Amniotic stem cell (primary cell): Measurements from ENCODE around the gene RNF10.
"Not testable (repeated sequence)": the region's sequence is repeated elsewhere in the genome, so short reads cannot be mapped to it uniquely, and the experiment has no call there.

ENCODE experiments used
- DNase-seq: peaks from one replicate; lab custom pipeline; 2025; lab: John Stamatoyannopoulos, UW

RNF10 gene

DNA sequence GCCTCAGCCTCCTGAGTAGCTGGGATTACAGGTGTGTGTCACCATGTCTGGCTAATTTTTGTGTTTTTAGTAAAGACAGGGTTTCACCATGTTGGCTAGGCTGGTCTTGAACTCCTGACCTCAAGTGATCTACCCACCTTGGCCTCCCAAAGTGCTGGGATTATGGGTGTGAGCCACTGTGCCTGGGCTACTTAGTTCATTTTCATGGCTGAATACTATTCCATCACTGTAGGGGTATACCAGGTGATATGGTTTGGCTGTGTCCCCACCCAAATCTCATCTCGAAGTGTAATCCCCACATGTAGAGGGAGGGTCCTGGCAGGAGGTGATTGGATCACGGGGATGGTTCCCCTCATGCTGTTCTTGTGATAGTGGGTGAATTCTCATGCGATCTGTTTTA, 83.0 kb downstream of the RNF10 start:
- not testable (repeated sequence) for DNase-seq

DNA sequence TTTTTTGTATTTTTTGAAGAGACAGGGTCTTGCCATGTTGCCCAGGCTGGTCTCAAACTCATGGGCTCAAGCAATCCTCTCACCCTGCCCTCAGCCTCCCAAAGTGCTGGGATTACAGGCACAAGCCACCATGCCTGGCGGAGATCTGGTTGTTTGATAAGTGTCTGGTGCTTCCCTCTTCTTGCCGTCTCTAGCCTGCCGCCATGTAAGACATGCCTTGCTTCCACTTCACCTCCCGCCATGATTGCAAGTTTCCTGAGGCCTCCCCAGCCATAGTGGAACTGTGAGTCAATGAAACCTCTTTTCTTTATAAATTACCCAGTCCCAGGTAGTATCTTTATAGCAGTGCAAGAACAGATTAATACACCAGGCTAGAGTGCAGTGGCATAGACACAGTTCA, 83.6 kb downstream of the RNF10 start:
- DNase-seq = not testable (repeated sequence)

DNA sequence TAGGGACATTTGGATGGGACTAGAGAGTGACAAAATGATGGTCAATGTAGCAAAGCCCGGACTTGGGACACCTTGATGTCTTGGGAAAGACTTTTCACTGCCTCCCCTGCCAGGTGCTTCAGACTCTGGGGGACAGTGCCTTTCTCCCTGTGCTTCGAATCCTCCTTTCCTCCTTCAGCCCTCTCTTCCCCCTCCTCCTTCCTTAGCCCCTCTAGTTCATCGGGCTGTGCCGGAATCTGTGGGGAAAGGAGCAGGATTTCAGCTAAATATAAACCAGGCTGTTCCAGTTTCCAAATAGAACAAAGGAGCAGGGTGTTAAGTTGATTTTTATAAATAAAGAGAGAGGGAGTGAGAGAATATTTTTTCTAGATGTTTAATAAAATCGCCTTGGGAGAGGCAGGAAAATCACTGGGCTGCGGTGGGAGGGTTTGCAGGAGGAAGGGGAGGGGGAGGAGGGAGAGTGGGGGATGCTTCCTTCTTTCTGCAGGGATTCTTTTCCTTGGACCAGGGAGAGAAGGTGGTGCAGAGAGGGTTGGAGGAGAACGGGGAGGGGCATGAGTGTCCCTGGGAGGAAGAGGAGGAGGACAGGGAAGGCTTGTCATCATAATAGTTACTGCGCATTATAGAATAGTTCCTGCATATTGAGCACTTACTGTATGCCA, 84.9 kb downstream of the RNF10 start:
- no peak for DNase-seq

DNA sequence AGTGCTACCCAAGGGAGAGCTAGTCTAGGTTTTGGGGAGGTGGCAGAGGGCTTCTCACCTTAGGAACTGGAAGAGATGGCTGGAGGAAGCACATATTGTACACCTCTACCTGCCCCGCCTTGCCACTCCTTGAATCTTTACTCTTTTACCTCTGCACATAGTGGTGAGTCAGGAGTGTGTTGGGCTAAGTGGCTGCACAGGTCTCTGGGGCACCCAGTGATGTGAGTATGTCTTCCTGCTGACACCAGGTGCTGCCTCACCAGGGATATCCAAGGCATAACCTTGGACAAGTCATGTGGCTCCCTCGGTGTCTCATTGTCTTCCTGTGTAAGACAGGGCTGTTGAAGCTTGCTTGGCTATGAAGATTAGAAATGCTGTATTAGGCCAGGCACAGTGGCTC, 86.5 kb downstream of the RNF10 start:
- no peak for DNase-seq

DNA sequence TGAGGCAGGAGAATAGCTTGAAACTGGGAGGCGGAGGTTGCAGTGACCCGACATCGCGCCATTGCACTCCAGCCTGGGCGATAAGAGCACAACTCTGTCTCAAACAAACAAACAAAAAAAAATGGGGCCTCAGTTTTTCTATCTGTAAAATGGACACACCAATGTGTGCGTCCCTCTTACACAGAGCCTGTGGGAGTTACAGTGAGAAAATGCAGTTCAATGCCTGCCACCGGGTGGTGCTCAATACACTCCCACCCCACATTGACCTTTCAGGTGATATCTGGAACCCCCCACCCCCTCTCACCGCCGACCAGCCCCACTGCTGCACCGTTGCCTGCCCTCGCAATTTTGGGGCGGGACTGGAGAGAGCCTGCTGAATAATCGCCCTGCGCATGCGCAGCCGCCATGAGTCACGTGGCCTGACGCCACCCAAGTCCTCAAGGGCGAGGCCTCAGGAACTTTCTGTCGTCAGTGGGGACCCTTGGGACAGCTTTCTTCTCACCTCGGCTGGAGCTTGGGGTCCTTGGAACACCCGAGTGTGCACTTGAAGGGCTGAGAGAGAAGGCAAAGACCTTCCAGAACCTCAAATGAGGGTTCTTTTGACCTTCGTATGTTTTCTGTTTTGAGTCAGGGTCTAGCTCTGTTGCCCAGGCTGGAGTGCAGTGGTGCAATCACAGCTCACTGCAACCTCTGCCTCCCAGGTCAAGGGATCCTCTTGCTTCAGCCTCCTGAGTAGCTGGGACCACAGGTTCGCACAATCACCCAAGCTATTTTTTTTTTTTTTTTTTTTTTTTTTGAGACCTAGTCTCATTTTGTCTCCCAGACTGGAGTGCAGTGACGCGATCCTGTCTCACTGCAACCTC, 91.6 kb downstream of the RNF10 start:
- DNase-seq = no peak
